Measurements from ENCODE around the gene RAB24. TPM values are rescaled to one million over a fixed set of nuclear protein-coding genes. Genes with fewer than 3 reads are reported as not detected.

Gene RAB24
- total RNA-seq, 4 donors from 2014 or later = 18.7 to 53.3 (median 26.3) TPM

DNA sequence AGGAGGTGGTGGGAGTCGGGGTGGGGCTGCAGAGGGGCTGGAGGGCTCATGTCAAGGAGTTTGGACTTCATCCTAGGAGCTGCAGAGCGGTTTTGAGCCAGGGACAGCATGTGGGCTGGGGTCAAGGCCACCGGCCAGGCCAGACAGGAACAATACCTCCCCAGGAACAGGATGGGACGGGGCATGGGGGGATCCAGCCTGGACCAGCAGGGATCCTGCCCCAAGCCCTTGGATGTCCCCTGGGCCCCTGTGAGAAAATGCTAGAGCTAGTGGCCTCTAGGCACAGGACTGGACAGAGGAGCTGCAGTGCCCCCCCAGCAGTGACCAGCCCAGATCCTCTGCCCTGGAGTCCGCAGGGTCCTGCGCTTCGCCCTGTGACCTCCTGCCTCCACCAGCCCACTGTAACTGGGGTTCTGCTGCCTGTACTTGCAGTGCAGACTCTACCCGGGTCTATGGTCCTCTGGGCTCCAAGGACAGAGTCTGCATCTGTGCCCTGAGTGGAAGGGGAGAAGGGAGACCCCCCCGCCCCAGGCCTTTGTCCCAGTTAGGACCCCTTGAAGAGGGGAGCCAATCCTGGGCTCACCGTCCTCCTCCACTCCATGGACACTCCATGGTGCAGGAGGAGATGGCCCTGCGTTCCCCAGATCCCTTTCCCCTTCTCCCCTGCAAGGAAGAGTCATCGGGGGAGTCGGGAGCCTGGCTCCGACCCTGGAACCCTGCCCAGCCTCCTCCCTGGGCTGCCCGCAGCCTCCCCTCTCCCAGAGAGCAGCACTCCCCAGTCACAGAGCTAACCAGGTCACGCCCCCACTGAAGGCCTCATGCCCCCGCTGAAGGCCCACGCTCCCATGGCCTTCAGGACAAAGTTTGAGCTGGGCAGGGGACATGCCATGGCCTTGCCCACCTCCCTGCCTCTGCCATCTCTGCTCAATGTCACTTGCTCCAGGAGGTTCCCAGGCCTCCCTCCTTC, 11.1 kb upstream of the RAB24 start:
- H3K27ac ChIP-seq = no peak overlapping the region
- WGBS, 2 donors = 86 to 94% methylated on average over 13 to 17 of the region's 18 CpGs
- H3K4me3 ChIP-seq (replicated peaks in 1 of 3) = no peak overlapping the region
- H3K9me3 ChIP-seq = no peaks in the 10 kb centered on the region
- intact Hi-C loops (cut with DNase I) = loop anchor here (5.0 kb wide), 5 partner anchors 38 to 188 kb away; partner anchors contain the start of gene LMAN2
- H3K36me3 ChIP-seq = no peaks in the 10 kb centered on the region
- peaks cover 14 to 20% of the 10 kb centered on the region in 2 donors for H3K4me1 ChIP-seq
- H3K27me3 ChIP-seq = no peaks in the 10 kb centered on the region
- no peak for DNase-seq
- TF ChIP-seq, protein P1, sequence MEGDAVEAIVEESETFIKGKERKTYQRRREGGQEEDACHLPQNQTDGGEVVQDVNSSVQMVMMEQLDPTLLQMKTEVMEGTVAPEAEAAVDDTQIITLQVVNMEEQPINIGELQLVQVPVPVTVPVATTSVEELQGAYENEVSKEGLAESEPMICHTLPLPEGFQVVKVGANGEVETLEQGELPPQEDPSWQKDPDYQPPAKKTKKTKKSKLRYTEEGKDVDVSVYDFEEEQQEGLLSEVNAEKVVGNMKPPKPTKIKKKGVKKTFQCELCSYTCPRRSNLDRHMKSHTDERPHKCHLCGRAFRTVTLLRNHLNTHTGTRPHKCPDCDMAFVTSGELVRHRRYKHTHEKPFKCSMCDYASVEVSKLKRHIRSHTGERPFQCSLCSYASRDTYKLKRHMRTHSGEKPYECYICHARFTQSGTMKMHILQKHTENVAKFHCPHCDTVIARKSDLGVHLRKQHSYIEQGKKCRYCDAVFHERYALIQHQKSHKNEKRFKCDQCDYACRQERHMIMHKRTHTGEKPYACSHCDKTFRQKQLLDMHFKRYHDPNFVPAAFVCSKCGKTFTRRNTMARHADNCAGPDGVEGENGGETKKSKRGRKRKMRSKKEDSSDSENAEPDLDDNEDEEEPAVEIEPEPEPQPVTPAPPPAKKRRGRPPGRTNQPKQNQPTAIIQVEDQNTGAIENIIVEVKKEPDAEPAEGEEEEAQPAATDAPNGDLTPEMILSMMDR (IDR thresholded peaks at IDR 0.05) = no peak
- TF ChIP-seq POLR2A (IDR thresholded peaks at IDR 0.05) = no peak

DNA sequence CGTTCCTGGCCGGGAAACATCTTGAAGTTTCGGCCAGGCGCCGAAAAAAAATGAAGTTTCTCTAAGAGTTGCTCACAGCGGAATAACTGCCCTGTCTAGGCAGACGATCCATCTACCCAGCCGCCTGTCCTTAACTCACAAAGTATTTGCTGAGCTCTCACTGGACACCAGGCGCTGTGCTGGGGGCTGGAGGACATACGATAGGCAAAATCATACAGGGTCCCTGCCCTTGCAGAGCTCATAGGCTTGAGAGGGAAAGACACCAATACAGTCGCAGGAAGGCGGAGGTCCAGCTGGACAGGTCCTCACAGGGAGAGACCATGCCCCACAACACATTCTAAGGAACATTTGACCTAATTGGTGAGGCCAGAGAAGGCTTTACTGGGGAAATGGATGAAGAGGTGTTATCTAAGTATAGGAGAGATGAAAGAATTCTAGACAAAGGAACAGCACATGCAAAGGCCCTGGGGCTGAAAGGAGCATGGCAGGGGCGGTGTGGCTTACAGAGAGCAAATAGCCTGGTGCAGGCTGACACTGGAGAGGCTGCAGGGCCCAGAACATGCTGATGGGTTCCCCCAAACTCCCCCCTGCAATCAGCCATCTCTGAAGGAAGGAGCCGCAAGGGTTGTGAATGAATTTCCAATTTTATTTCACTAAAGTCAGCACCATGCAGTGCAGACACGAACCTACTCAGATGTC, 10.2 kb upstream of the RAB24 start:
- Histone ChIP-seq H3K27me3 (no peaks in the 10 kb centered on the region), H3K9me3 (no peaks in the 10 kb centered on the region), H3K36me3 (no peaks in the 10 kb centered on the region), H3K27ac (no peak overlapping the region), H3K4me1 (peaks cover 14 to 20% of the 10 kb centered on the region in 2 donors), H3K4me3 (replicated peaks in 1 of 3) (no peak overlapping the region)
- DNase-seq = no peak
- no peak for TF ChIP-seq POLR2A (IDR thresholded peaks at IDR 0.05)
- TF ChIP-seq, protein P1 (IDR thresholded peaks at IDR 0.05) = no peak
- intact Hi-C loops (cut with DNase I) = loop anchor here (5.0 kb wide), 3 partner anchors 39 to 186 kb away; partner anchors contain the start of gene LMAN2
- 94 to 95% methylated on average over 15 of the region's 15 CpGs for WGBS, 2 donors

DNA sequence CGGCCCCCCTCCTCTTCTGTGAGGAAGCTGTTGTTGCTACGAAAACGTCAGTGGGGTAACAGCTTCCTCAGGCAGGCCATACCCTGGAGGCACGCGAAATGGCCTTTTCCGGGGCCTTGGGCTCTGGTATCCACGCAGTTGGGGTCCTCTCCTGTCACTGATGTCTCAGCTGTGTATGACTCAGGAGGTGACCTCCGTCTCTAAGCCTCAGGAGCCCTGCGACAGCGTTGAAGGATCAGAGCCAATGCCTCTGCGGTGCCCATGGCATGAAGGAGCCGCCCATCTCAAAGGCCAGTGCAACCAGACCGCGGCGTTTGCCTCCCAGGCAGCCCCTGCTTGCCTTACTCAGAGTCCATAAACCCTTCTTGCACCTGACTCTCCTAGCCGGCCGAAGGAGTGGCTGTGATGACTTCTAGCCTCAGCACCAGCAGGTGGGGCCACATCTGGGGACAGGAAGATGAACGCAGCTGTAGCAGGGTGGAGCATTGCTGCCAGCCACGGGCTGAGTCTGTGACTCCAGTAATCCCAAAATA, 9.2 kb upstream of the RAB24 start:
- Histone ChIP-seq H3K4me1 (peaks cover 14 to 20% of the 10 kb centered on the region in 2 donors), H3K4me3 (replicated peaks in 1 of 3) (peak overlapping the region in 1 of 3 donors; percentile 40), H3K27ac (no peak overlapping the region), H3K27me3 (no peaks in the 10 kb centered on the region), H3K36me3 (no peaks in the 10 kb centered on the region), H3K9me3 (no peaks in the 10 kb centered on the region)
- no peak for TF ChIP-seq POLR2A (IDR thresholded peaks at IDR 0.05)
- TF ChIP-seq, protein P1 (IDR thresholded peaks at IDR 0.05) = no peak
- intact Hi-C loops (cut with DNase I) = loop anchor here (5.0 kb wide), 3 partner anchors 40 to 185 kb away; partner anchors contain the start of gene LMAN2
- no peak for DNase-seq
- WGBS, 2 donors = 17 to 19% methylated on average over 5 to 7 of the region's 19 CpGs

DNA sequence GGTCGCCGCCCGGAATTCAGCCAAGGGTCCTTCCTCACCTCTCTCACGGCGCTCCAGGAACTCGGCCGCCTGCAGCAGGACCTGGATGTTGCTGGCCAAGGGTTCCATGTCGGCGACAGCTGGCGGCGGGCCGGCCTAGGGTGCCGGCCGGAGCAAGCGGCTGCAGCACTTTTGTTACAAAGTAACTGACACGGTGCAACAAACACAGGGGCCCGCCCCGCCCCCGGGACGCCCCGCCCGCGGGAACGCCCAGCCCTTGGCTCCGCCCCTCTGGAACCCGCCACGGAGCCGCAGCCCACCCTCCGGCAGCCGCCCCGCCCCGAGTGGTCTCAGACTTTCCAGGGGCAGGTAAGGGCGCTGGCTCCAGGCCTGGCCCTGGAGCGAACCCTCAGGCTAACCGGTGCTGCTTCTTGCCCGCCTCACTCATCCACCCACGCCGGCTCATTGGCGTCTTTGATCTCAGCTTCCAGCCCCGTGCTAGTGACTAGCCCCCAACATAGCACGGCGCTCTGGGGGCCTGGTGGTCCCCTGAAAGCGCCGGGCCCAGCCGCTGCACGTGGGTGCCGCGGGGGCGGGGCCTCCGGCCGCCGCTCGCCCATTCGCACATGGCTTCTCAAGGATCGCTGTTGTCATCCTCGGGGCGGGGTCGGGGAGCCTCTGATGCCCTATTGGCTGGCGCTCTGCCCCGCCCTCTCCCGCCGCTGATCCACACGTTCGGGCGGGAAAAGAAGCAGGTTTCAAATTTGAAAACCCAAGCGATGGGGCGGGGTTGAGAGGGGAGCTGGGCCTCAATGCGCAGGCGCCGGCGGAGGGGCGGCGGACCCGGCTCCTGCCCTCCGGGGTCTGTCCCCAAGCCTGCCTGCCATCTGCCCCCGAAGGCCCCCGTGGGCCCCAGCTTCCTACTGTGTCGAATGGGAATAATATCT, 8.5 kb upstream of the RAB24 start, which contains the start of gene MXD3:
Gene MXD3 (minus strand): TSS at position 176 of the 926 bp plus-strand sequence. CDS start 68 bp downstream, at position 108.
- WGBS, 2 donors = 0 to 2% methylated on average over 21 to 24 of the region's 78 CpGs
- H3K4me1 ChIP-seq = peaks cover 14 to 20% of the 10 kb centered on the region in 2 donors
- H3K4me3 ChIP-seq (replicated peaks in 1 of 3) = peak within 1 kb of the TSS in 2 of 3 donors; percentile 2 to 40
- no peak for TF ChIP-seq POLR2A (IDR thresholded peaks at IDR 0.05)
- TF ChIP-seq, protein P1 (IDR thresholded peaks at IDR 0.05) = no peak
- intact Hi-C loops (cut with DNase I) = loop anchor here (5.0 kb wide), 3 partner anchors 40 to 185 kb away; partner anchors contain the start of gene LMAN2
- H3K27me3 ChIP-seq = no peaks in the 10 kb centered on the region
- H3K27ac ChIP-seq = no peak within 1 kb of the TSS
- DNase-seq = peak; percentile 98 to 99
- peaks cover 2 to 6% of the 10 kb centered on the region in 2 donors for H3K36me3 ChIP-seq
- no peaks in the 10 kb centered on the region for H3K9me3 ChIP-seq

All from thyroid gland (tissue), 4 donors.